RWPE1 (cell line): ENCODE measurements around the gene L1TD1.
"Not testable (repeated sequence)": the region's sequence is repeated elsewhere in the genome, so short reads cannot be mapped to it uniquely, and the experiment has no call there.

ENCODE experiments used
- CTCF ChIA-PET: fragments of 350-600 bp; sonication (Branson Sonifier 250); formaldehyde crosslinking; extraction: SDS; loops from one replicate; lab custom pipeline; 2021; lab: Yijun Ruan, JAX
- POLR2A ChIA-PET: fragments of 400-600 bp; formaldehyde crosslinking; extraction: SDS; loops from one replicate; lab custom pipeline; 2020; ENCODE audit warnings: antibody characterized with exemption; ENCODE audit not compliant: low non-redundant PET; lab: Yijun Ruan, JAX
- DNase-seq: peaks from one replicate; pipeline ENCODE4 v3.0.0; 2012; ENCODE audit warnings: low spot score
- H3K27ac ChIP-seq: fragments of 450-650 bp; 2 replicates; pipeline ENCODE4 v1.5.1; 2017
- CTCF ChIP-seq: fragments of 450-650 bp; conservative IDR thresholded peaks from 2 replicates; pipeline ENCODE4 v1.5.1; 2017; ENCODE audit warnings: low read depth, mild to moderate bottlenecking

The L1TD1 gene

DNA sequence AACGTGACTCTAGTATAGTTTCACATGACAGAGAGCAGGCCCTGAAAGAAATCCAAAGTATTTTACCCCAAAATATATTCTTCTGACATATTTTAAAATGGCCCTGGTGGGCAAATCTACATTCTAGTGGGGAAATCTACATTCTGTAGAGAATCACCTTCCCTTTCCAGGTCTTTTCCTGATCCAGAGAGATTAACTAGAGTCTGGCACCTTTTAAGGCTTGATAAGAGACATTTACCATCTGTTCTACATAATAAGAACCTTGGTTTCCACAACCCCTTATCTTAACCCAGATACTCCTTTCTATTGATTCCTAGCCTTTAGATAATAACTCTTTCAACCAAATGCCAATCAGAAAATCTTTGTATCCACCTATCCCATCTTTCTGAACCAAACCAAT, 17.0 kb upstream of the L1TD1 start:
- ChIA-PET POLR2A (no interaction called here), CTCF (no interaction called here)
- no peak overlapping the region for H3K27ac ChIP-seq

DNA sequence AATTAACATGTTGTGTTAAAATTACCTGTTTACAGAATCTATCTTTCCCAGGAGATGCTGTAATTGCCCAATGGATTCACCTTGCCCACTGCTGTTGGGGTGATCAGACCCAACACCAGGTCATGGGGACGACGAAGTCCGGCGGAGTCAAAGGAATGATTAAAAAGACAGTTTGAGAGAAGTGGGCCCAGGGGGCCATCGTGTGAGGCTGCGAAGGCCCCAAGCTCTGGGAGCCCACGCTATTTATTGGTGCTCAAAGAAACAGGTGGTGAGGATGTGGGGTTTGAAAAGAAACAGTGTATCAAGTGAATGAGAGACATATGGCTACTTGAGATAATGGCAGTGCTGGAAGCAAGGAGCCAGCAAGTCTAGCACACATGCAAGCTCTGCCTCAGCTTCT, 16.3 kb upstream of the L1TD1 start:
- ChIA-PET POLR2A (no interaction called here), CTCF (no interaction called here)
- DNase-seq = no peak
- no peak for TF ChIP-seq CTCF
- no peak overlapping the region for H3K27ac ChIP-seq

More for the DNA sequence above, 17.0 kb upstream of the L1TD1 start:
- TF ChIP-seq CTCF = no peak
- DNase-seq = no peak

- H3K27ac ChIP-seq, DNase-seq, CTCF ChIA-PET, POLR2A ChIA-PET: not testable (repeated sequence)
These were observed 14.6 kb upstream of the L1TD1 start for GRCh38 chr1:62180054-62180453.

GRCh38 chr1:62180639-62181038, 14.0 kb upstream of the L1TD1 start:
- H3K27ac ChIP-seq = no peak overlapping the region
- no peak for TF ChIP-seq CTCF
- ChIA-PET POLR2A (no interaction called here), CTCF (no interaction called here)
- DNase-seq = no peak

- ChIA-PET POLR2A (no interaction called here), CTCF (interaction anchor here (0.6 to 0.7 kb wide), 2 partner anchors 213 to 223 kb away, joined by 3 read pairs; no protein-coding TSS in a partner anchor)
- H3K27ac ChIP-seq = no peak overlapping the region
- TF ChIP-seq CTCF = no peak
- no peak for DNase-seq
These were observed 13.1 kb upstream of the L1TD1 start for GRCh38 chr1:62181532-62181931.

GRCh38 chr1:62182157-62182556, 12.5 kb upstream of the L1TD1 start:
- DNase-seq, H3K27ac ChIP-seq, POLR2A ChIA-PET, CTCF ChIA-PET: not testable (repeated sequence)

- ChIA-PET POLR2A (interaction anchor here (0.6 kb wide), 1 partner anchor 16 kb away, joined by 3 read pairs; no protein-coding TSS in a partner anchor), CTCF (interaction anchor here (0.6 to 1.1 kb wide), 3 partner anchors 8 to 101 kb away, joined by 3 read pairs; no protein-coding TSS in a partner anchor)
- DNase-seq, H3K27ac ChIP-seq: not testable (repeated sequence)
These were observed 11.3 kb upstream of the L1TD1 start for GRCh38 chr1:62183164-62184020.

DNA sequence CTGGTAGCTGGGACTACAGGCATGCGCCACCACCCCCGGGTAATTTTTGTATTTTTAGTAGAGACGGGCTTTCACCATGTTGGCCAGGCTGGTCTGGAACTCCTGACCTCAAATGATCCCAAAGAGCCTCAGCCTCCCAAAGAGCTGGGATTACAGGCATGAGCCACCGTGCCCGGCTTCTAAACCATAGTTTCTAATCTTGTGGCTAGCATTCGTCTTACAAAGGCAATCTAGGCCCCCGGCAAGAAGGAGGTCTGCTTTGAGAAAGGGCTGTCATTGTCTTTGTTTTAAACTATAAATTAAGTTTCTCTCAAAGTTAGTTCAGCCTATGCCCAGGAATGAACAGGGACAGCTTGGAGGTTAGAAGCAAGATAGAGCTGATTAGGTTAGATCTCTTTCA, 10.3 kb upstream of the L1TD1 start:
- ChIA-PET POLR2A (interaction anchor here (0.6 kb wide), 1 partner anchor 17 kb away, joined by 3 read pairs; no protein-coding TSS in a partner anchor), CTCF (interaction anchor here (0.7 to 1.1 kb wide), 2 partner anchors 9 to 100 kb away, joined by 3 read pairs; no protein-coding TSS in a partner anchor)
- H3K27ac ChIP-seq = no peak overlapping the region
- DNase-seq = no peak
- no peak for TF ChIP-seq CTCF

DNA sequence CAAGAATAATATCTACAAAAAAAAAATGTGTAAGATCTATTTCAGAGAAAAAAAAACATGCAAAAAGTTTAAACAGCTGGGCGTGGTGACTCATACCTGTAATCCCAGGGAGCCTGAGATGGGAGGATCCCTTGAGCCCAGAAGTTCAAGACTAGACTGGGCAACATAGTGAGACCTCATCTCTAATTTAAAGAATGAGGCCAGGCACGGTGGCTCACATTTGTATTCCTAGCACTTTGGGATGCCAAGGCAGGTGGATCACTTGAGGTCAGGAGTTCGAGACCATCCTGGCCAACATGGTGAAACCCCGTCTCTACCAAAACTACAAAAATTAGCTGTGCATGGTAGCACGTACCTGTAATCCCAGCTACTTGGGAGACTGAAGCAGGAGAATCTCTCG, 9.4 kb upstream of the L1TD1 start:
- CTCF ChIA-PET = interaction anchor here (0.6 kb wide), 2 partner anchors 7 to 16 kb away, joined by 3 to 5 read pairs; no protein-coding TSS in a partner anchor
- POLR2A ChIA-PET = not testable (repeated sequence)

More for the DNA sequence above, 9.4 kb upstream of the L1TD1 start:
- not testable (repeated sequence) for H3K27ac ChIP-seq, DNase-seq
